Muscle of back (tissue), 13 donors: ENCODE measurements around the gene TNK2. TPM values are rescaled to one million over a fixed set of nuclear protein-coding genes. Genes with fewer than 3 reads are reported as not detected.
A peak's percentile ranks its signal among the peaks of the same experiment; 100 is the strongest.
"Not testable (repeated sequence)": the region's sequence is repeated elsewhere in the genome, so short reads cannot be mapped to it uniquely, and the experiment has no call there.

Experiments used
- DNase-seq, 3 donors: peaks; one replicate each; pipeline versions ENCODE4 v3.0.0 to v3.0.0-alpha.2; 2013
- long read RNA-seq, 9 donors: transcript quantifications; one replicate each; lab custom pipeline, GENCODE V29; 2026
- polyA plus RNA-seq, 10 donors: library from polyadenylated mRNA; unstranded; fragments of 120-200 nt; gene quantifications; one replicate each; pipeline ENCODE4 v1.2.1, GENCODE V29; 2013; ENCODE audit not compliant: insufficient read length in 10 of 10

The TNK2 gene
- polyA plus RNA-seq, result 100 to 1,000 TPM in 3 of 10 donors, 10 to 100 TPM in 7; 56.0 to 130 (median 89.8) TPM
- long read RNA-seq, donor 1, full-length matches to known transcripts, result 3 of 35 reads
- long read RNA-seq, donor 1, partial matches to known transcripts, result 32 of 35 reads
- long read RNA-seq, donor 1, other reads (novel, unspliced or antisense), result 0 of 35 reads
- long read RNA-seq, donor 2, transcript TNK2-205 (4 exons, 3,377 nt), result major isoform, 5 of 5 reads
- long read RNA-seq, donor 2, partial matches to known transcripts, result 0 of 5 reads
- long read RNA-seq, donor 2, other reads (novel, unspliced or antisense), result 0 of 5 reads
- long read RNA-seq, donor 3, result 0 reads
- long read RNA-seq, donor 4, full-length matches to known transcripts, result 4 of 4 reads
- long read RNA-seq, donor 4, partial matches to known transcripts, result 0 of 4 reads
- long read RNA-seq, donor 4, other reads (novel, unspliced or antisense), result 0 of 4 reads
- long read RNA-seq, donor 5, partial matches to known transcripts, result 0 of 2 reads
- long read RNA-seq, donor 5, other reads (novel, unspliced or antisense), result 0 of 2 reads
- long read RNA-seq, donor 6, partial matches to known transcripts, result 0 of 3 reads
- long read RNA-seq, donor 6, other reads (novel, unspliced or antisense), result 0 of 3 reads
- long read RNA-seq, donor 7, full-length matches to known transcripts, result 12 of 12 reads
- long read RNA-seq, donor 7, partial matches to known transcripts, result 0 of 12 reads
- long read RNA-seq, donor 7, other reads (novel, unspliced or antisense), result 0 of 12 reads
- long read RNA-seq, donor 8, partial matches to known transcripts, result 0 of 1 reads
- long read RNA-seq, donor 8, other reads (novel, unspliced or antisense), result 0 of 1 reads
- long read RNA-seq, donor 9, partial matches to known transcripts, result 0 of 2 reads
- long read RNA-seq, donor 9, other reads (novel, unspliced or antisense), result 0 of 2 reads

DNA sequence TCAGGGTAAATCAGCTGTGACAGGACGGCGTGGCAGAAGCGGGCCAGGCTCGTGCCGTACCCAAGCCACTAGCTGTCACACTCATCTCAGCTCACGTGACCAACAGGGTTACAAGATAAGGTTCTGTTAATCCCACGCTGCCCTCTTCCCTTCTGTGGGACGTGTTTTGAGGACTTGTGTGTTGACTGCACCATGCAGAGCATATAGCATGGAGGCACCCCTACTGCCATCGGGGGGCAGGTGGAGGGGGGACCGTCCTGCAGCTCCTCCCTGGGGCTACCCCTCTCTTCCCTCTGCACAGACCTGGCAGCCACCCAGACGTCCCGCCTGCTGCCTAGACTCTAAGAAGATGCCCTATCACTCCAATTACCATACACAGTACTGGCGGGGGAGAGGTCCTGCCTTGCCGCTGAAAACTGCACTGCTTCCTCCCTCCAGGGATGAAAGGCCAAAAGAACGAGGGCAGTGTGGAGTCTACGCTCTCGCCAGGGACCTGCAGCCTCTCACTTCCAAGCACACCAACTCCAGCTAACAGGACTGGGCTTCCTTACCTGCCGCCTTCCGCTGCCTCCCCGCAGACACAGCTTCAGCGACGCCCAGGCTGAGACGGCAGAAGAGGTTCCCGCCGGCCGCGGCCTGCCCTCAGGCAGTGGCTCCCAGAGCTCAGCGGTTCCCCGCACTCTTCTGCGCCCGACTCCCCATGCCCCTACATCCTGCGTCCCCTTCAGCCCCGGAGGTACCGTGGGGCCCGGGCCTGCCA lies at the start of gene TNK2:
TSS of gene TNK2 (minus strand) at position 618 of the 760 bp plus-strand sequence. CDS start 19,963 bp downstream, outside the sequence.
- DNase-seq, result peak in 1 of 3 donors; percentile 62

DNA sequence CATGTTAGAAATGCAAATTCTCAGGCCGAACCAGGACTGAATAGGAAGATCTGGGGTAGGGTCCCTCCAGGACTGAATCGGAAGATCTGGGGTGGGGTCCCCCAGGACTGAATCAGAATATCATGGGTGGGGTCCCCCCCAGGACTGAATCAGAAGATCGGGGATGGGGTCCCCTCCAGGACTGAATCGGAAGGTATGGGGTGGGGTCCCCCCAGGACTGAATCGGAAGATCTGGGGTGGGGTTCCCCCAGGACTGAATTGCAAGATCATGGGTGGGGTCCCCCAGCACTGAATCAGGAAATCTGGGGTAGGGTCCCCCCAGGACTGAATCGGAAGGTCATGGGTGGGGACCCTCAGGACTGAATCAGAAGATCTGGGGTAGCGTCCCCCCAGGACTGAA lies 48.2 kb upstream of the TNK2 start:
- DNase-seq, result no peak

DNA sequence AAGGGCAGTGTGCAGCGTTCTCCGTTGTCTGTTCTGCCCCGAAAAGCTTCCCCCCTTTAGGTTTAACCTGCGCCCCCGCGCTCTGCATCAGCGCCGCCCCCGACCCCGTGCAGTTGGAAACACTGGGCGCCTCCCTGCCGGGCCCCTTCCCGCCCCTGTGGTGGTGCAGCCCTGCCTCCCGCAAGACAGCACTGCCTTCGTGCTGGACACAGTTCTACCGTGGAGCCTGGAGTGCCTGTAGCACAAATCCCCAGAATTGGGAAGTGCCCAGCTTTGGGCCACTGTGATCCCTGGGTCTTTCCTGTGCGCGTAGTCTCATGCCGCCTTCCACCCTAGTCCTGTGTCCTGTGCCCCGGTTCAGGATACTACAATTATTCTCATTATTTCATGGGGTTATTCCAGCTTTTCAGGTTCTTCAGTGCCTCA lies 47.1 kb upstream of the TNK2 start:
- DNase-seq, result not testable (repeated sequence)

GRCh38 chr3:195954752-195955119 lies 46.4 kb upstream of the TNK2 start:
- DNase-seq, result not testable (repeated sequence)

GRCh38 chr3:195954052-195954751 lies 45.9 kb upstream of the TNK2 start:
- DNase-seq, result peak; percentile 11 to 77 (median 53)

- not testable (repeated sequence) for DNase-seq
Observed at GRCh38 chr3:195952590-195952989, 44.2 kb upstream of the TNK2 start.

GRCh38 chr3:195951443-195952177 lies 43.3 kb upstream of the TNK2 start:
- DNase-seq, result not testable (repeated sequence)

GRCh38 chr3:195950731-195951130 lies 42.4 kb upstream of the TNK2 start:
- not testable (repeated sequence) for DNase-seq

GRCh38 chr3:195950164-195950563 lies 41.8 kb upstream of the TNK2 start:
- not testable (repeated sequence) for DNase-seq

DNA sequence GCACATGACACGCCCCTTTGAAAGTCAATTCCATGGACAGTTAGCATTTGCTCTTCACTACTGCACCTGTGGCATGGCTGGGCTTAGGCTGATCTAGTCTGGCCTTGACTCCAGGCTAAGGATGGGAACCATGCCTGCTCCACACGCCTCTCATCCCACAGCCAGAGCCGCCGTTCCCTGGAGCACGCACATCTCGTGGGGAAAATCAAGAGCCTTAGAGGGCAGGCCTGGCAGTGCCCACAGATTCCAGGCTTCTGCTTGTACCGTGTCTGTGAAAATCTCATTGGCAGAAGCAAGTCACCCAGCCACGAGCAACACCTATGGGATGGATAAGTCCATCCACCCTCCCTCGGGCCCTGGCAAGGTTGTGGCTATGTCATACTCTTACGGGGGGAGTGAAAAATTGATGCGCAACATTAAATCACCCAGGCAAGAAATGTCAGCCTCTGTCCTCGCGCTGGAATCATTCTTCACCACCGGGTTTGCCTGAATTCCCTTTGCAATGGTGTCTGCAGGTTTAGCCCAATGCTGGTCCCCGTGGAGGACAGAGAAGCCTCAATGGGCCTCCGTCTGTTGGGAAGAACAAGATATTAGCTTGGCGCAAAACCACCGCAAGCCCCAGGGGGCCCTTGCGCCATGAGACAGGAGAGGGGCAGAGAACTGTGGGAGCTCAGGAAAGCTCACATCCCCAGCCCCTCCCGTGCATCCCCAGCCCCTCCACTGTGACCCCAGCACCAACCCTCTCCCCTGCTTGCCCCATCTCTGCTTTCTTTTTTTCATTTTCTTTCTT lies 38.8 kb upstream of the TNK2 start:
- DNase-seq, result not testable (repeated sequence)

DNA sequence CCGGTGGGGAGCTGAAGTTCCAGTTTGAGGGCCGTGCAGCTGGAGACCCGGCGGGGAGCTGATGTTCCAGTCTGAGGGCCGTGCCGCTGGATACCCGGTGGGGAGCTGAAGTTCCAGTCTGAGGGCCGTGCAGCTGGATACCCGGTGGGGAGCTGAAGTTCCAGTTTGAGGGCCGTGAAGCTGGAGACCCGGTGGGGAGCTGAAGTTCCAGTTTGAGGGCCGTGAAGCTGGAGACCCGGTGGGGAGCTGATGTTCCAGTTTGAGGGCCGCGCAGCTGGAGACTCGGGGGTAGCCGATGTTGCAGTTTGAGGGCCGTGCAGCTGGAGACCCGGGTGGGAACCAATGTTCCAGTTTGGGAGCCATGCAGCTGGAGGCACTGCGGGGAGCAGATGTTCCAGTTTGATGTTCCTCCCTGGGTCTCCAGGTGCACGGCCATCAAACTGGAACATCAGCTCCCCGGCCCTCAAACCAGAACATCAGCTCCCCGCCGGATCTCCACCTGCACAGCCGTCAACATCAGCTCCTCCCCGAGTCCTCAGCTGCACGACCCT lies 33.0 kb upstream of the TNK2 start:
- DNase-seq, result not testable (repeated sequence)

DNA sequence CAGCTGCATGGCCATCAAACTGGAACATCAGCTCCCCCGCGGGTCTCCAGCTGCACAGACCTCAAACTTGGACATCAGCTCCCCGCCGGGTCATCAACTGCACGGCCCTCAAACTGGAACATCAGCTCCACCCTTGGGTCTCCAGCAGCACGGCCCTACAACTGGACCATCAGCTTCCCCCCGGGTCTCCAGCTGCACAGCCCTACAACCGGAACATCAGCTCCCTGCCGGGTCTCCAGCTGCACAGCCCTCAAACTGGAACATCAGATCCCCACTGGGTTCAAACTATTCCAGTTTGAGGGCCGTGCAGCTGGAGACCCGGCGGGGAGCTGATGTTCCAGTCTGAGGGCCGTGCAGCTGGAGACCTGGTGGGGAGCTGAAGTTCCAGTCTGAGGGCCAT lies 32.5 kb upstream of the TNK2 start:
- DNase-seq, result not testable (repeated sequence)

- not testable (repeated sequence) for DNase-seq
Observed at GRCh38 chr3:195939526-195940470, 31.4 kb upstream of the TNK2 start.

DNA sequence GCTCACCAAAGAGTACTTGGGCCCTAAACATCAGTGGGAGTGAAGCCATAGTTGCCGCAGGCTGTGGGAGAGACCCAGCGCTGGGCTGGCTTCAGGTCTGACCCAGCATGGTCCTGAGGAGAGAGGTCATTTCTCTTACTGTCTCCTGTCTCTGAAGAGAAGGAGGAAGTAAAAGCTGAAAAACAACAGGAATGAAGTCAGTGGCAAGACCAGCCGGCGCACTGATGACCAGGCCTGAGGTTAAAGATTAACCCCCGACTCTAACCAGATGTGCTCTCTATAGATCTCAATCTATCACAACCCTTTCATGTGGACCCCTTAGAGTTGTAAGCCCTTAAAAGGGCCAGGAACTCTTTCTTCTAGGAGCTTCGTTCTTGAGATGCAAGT lies 24.7 kb upstream of the TNK2 start:
- not testable (repeated sequence) for DNase-seq

DNA sequence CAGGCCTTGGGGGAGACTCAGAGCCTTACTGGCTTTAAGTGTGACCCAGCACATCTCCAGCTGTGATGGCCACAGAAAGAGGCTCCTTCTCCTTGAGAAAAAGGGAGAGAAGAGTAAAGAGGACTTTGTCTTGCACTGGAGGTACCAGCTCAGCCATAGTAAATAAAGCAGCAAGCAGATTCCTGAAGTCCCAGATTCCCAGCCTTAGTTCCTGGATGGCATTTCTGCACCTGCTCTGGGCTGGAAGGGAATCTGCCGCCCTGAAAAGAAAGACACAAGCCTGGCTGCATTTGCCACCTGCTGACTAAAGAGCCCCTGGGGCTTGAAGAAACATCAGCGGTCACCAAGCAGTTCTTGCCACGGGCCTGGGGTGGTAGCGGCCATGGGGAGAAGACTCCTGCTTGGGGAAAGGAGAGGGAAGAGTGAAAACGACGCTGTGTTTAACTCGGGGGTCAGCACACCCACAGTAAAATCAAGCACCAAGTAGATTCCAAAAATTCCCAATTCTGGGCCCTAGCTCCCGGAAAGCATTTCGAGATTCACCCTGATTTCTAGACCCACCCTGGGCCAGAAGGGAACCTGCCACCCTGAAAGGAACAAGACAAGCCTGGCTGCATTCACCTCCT lies 24.2 kb upstream of the TNK2 start:
- DNase-seq, result no peak

GRCh38 chr3:195931582-195932273 lies 23.4 kb upstream of the TNK2 start:
- DNase-seq, result no peak

DNA sequence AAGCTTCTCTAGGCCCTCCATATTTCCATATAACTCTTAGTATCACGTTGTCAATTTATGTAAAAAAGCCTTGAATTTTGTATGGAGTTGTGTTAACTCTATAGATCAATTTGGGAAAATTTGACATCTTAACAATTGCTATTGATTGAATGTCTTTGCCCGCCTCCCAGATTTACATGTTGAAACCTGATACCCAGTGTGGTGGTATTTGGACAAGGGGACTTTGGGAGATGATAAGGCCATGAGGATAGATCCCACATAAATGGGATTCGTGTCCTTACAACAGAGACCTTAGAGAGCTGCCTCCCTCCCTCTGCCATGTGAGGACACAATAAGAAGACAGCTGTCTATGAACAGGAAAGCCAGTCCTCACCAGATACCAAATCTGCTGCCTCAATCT lies 21.1 kb upstream of the TNK2 start:
- no peak for DNase-seq
